Heart right ventricle (tissue), 16 donors: ENCODE results near the gene MED16. TPM values are rescaled to one million over a fixed set of nuclear protein-coding genes. Genes with fewer than 3 reads are reported as not detected.

Experiments
- ATAC-seq, 8 donors: fragments of 200-7000 bp; cut with Tn5 transposase; one replicate each; pipeline ENCODE4 v1.9.1; 2020; ENCODE audit warnings: mild to moderate bottlenecking in 8 of 8, moderate library complexity in 8 of 8, moderate number of reproducible peaks in 1 of 8
- DNase-seq, 2 donors: peaks; one replicate each; pipeline ENCODE4 v3.0.0-alpha.2; 2020
- H3K27ac ChIP-seq, 10 donors: fragments of 200-600 bp; sonication (generic) in 2 of 10; one replicate each; pipeline versions ENCODE4 v1.5.0 to v1.8.0; 2020 to 2022; ENCODE audit warnings: mild to moderate bottlenecking in 3 of 10
- H3K27me3 ChIP-seq, 7 donors: fragments of 200-600 bp; one replicate each; pipeline ENCODE4 v1.8.0; 2021 to 2022; ENCODE audit warnings: mild to moderate bottlenecking in 2 of 7
- H3K36me3 ChIP-seq, 9 donors: fragments of 200-600 bp; sonication (generic) in 1 of 9; one replicate each; pipeline versions ENCODE4 v1.5.0 to v1.8.0; 2020 to 2022; ENCODE audit warnings: mild to moderate bottlenecking in 2 of 9
- H3K4me1 ChIP-seq, 9 donors: fragments of 200-600 bp; sonication (generic) in 1 of 9; one replicate each; pipeline versions ENCODE4 v1.5.0 to v1.8.0; 2020 to 2022; ENCODE audit warnings: mild to moderate bottlenecking in 4 of 9
- H3K4me3 ChIP-seq, 10 donors: fragments of 200-600 bp; sonication (generic) in 2 of 10; one replicate each; pipeline versions ENCODE4 v1.5.0 to v1.8.0; 2020 to 2022; ENCODE audit warnings: mild to moderate bottlenecking in 7 of 10, moderate library complexity in 2 of 10
- H3K9me3 ChIP-seq, 11 donors: fragments of 200-600 bp in 10 of 11; sonication (generic) in 2 of 11; one replicate each; pipeline versions ENCODE4 v1.5.0 to v1.8.0; 2013 to 2022; ENCODE audit warnings: mild to moderate bottlenecking in 2 of 11, control low read depth in 1 of 11, moderate library complexity in 1 of 11
- CTCF ChIP-seq, 9 donors: fragments of 200-600 bp; sonication (generic) in 2 of 9; IDR thresholded peaks; one replicate each; pipeline versions ENCODE4 v1.5.0 to v1.8.0; 2021 to 2022; ENCODE audit warnings: antibody characterized with exemption in 9 of 9, mild to moderate bottlenecking in 5 of 9, moderate library complexity in 1 of 9
- WGBS, 2 donors: extraction: QIAGEN DNeasy Blood & Tissue Kit; methylation state at CpG; one replicate each; pipeline ENCODE4 v1.1.7; 2013; ENCODE audit warnings: inconsistent platforms in 1 of 2; 5-methylcytosine and 5-hydroxymethylcytosine counted together
- intact Hi-C, 10 donors: fragments of 100-400 bp; cut with DNase I; formaldehyde crosslinking; loops; one replicate each; pipeline versions ENCODE4 v1.11.1 to v1.14.2; 2022
- polyA plus RNA-seq, 2 donors: library from polyadenylated mRNA; stranded (reverse); fragments of 200-250 nt; gene quantifications; one replicate each; pipeline ENCODE4 v1.2.3, GENCODE V29; 2013
- total RNA-seq, 10 donors: library from RNA; stranded (reverse); fragmentation: NEBNext Ultra II Directional in 3 of 10; extraction: Animal tissue kit (Norgen Biotek cat#: 25700) in 3 of 10; gene quantifications; one replicate each; pipeline versions ENCODE4 v1.2.1 to v1.2.4, GENCODE V29; 2021 to 2023
- donor health status: Arrhythmogenic right ventricular cardiomyopathy.
- donor health status: ischemic (EF 13 %, LVEDD 7.1; RV severe dilation, severe dysfunction).
- donor health status: healthy with polysubstance abuse.
- donor health status: DM: no; HTN: yes; CAD: no.
- donor health status: DM: no; HTN: no; CAD: no.
- donor health status: ischemic (EF 25% LVEDD 6.9; RV normal size, moderate dysfunction).
- donor health status: ischemic (EF 25% LVEDD 5.7; RV mildly dilated, moderate dysfunction).
- donor health status: healthy.
- donor health status: DM: yes; HTN: yes; CAD: no.
- donor health status: Ischemic cardiomyopathy.
- donor health status: ischemic (EF 35%, LVEDD 5.7; RV mildly dilated, moderate dysfunction).
- donor health status: nonischemic (EF 11% LVEDD 7.7; RV severe dilation, severe dysfunction).
- donor health status: DM: yes; HTN: yes; CAD: no.
- donor health status: PGD.
- donor health status: ischemic (EF 29% LVEDD 5.4; RV normal size, mild dysfunction).
- donor health status: nonischemic (EF 23%, LVEDD 6.1; RV moderate dilation, normal function).

Gene MED16
- total and polyA plus RNA-seq, 12 donors = 17.6 to 42.9 (median 27.7) TPM

- H3K36me3 ChIP-seq = no peaks in the 10 kb centered on the region
- DNase-seq = no peak
- intact Hi-C loops = loop anchor here in 1 of 10 donors (10.0 kb wide), 1 partner anchor 77 kb away; the partner anchor contains the start of gene MISP
- no peak for ATAC-seq
- H3K9me3 ChIP-seq = no peaks in the 10 kb centered on the region
- 64 to 66% methylated on average over 32 to 38 of the region's 38 CpGs for WGBS, 2 donors
- TF ChIP-seq CTCF (IDR thresholded peaks at IDR 0.05) = no peak
- no peak overlapping the region for H3K4me3 ChIP-seq
- peaks cover 0 to 7% (median 0%) of the 10 kb centered on the region in 9 donors for H3K4me1 ChIP-seq
- peaks cover 0 to 43% (median 32%) of the 10 kb centered on the region in 7 donors for H3K27me3 ChIP-seq
- no peak overlapping the region for H3K27ac ChIP-seq
These were observed 61.3 kb downstream of the MED16 start for GRCh38 chr19:831407-832369.

GRCh38 chr19:829129-829758 lies 63.7 kb downstream of the MED16 start:
- H3K4me3 ChIP-seq = no peak overlapping the region
- intact Hi-C loops = no loop called here
- H3K27me3 ChIP-seq = peaks cover 0 to 34% (median 26%) of the 10 kb centered on the region in 7 donors
- H3K4me1 ChIP-seq = peaks cover 0 to 15% (median 0%) of the 10 kb centered on the region in 9 donors
- H3K27ac ChIP-seq = no peak overlapping the region
- H3K36me3 ChIP-seq = no peaks in the 10 kb centered on the region
- ATAC-seq = no peak
- TF ChIP-seq CTCF (IDR thresholded peaks at IDR 0.05) = no peak
- WGBS, 2 donors = 73 to 78% methylated on average over 18 of the region's 18 CpGs
- no peaks in the 10 kb centered on the region for H3K9me3 ChIP-seq
- DNase-seq = no peak

- 73 to 80% methylated on average over 32 to 33 of the region's 33 CpGs for WGBS, 2 donors
- H3K36me3 ChIP-seq = no peaks in the 10 kb centered on the region
- TF ChIP-seq CTCF (IDR thresholded peaks at IDR 0.05) = no peak
- DNase-seq = no peak
- H3K4me3 ChIP-seq = no peak within 1 kb of the TSS
- intact Hi-C loops = no loop called here
- peaks cover 3 to 46% (median 33%) of the 10 kb centered on the region in 7 donors for H3K27me3 ChIP-seq
- H3K4me1 ChIP-seq = peaks cover 0 to 24% (median 0%) of the 10 kb centered on the region in 9 donors
- H3K27ac ChIP-seq = no peak within 1 kb of the TSS
- H3K9me3 ChIP-seq = no peaks in the 10 kb centered on the region
- peak in 3 of 8 donors; percentile 43 to 47 (median 44) for ATAC-seq
These were observed 65.2 kb downstream of the MED16 start, which contains the start of gene AZU1 for GRCh38 chr19:827710-828321. AZU1 (plus strand) TSS chr19:827837; CDS start chr19:827847, 10 bp downstream.

GRCh38 chr19:827314-827709 lies 65.7 kb downstream of the MED16 start:
- 87 to 89% methylated on average over 11 of the region's 11 CpGs for WGBS, 2 donors
- no peak for ATAC-seq
- Histone ChIP-seq H3K9me3 (no peaks in the 10 kb centered on the region), H3K4me3 (no peak overlapping the region), H3K4me1 (peaks cover 0 to 26% (median 1%) of the 10 kb centered on the region in 9 donors), H3K27ac (no peak overlapping the region), H3K36me3 (no peaks in the 10 kb centered on the region), H3K27me3 (peaks cover 8 to 50% (median 38%) of the 10 kb centered on the region in 7 donors)
- no peak for TF ChIP-seq CTCF (IDR thresholded peaks at IDR 0.05)
- intact Hi-C loops = no loop called here
- DNase-seq = no peak
